ENCODE results near the gene WNT1.

Gene WNT1

GRCh38 chr12:48958049-48958388 lies 20.1 kb upstream of the WNT1 start:
- H3K27me3 ChIP-seq (ENCODE audit: insufficient read depth, low read length, poor library complexity, severe bottlenecking): no peaks in the 10 kb centered on the region
- H3K9me3 ChIP-seq (ENCODE audit: insufficient read depth, low read depth, low read length): no peaks in the 10 kb centered on the region
- no peaks in the 10 kb centered on the region for H3K9me2 ChIP-seq (replicated peaks; ENCODE audit: low read depth, low read length)
- no peak for TF ChIP-seq CTCF (conservative IDR thresholded peaks at IDR 0.05; ENCODE audit: low read length)
- TF ChIP-seq EZH2phosphoT487 (IDR thresholded peaks at IDR 0.05; ENCODE audit: borderline replicate concordance): no peak
- H3K4me3 ChIP-seq (ENCODE audit: low read length, poor library complexity, severe bottlenecking): peak overlapping the region; percentile 93
- H3K36me3 ChIP-seq (ENCODE audit: insufficient read depth, low read length): no peaks in the 10 kb centered on the region
- peak overlapping the region; percentile 87 for H2AFZ ChIP-seq (ENCODE audit: low read length)
- H3K4me1 ChIP-seq (ENCODE audit: insufficient read depth, low read length, poor library complexity, severe bottlenecking): peaks cover 30% of the 10 kb centered on the region
- H3K9ac ChIP-seq (ENCODE audit: low read depth, low read length, poor library complexity, severe bottlenecking): peak overlapping the region; percentile 93
- peaks cover 30% of the 10 kb centered on the region for H4K20me1 ChIP-seq (ENCODE audit: insufficient read depth, low read length, poor library complexity, severe bottlenecking)
- peak overlapping the region; percentile 91 for H3K4me2 ChIP-seq (ENCODE audit: low read depth, low read length, poor library complexity, severe bottlenecking)
- peaks cover 42% of the 10 kb centered on the region for H3K79me2 ChIP-seq (ENCODE audit: insufficient read depth, low read length)
- H3F3A ChIP-seq (ENCODE audit: low read depth): no peaks in the 10 kb centered on the region

- Histone ChIP-seq H3K9me2 (replicated peaks; ENCODE audit: low read depth, low read length) (no peaks in the 10 kb centered on the region), H3K27me3 (ENCODE audit: insufficient read depth, low read length, poor library complexity, severe bottlenecking) (no peaks in the 10 kb centered on the region), H3K9ac (ENCODE audit: low read depth, low read length, poor library complexity, severe bottlenecking) (no peak overlapping the region), H3K79me2 (ENCODE audit: insufficient read depth, low read length) (peaks cover 14% of the 10 kb centered on the region), H3K9me3 (ENCODE audit: insufficient read depth, low read depth, low read length) (no peaks in the 10 kb centered on the region), H3F3A (ENCODE audit: low read depth) (no peaks in the 10 kb centered on the region), H3K4me1 (ENCODE audit: insufficient read depth, low read length, poor library complexity, severe bottlenecking) (peaks cover 4% of the 10 kb centered on the region), H3K4me2 (ENCODE audit: low read depth, low read length, poor library complexity, severe bottlenecking) (no peak overlapping the region), H3K4me3 (ENCODE audit: low read length, poor library complexity, severe bottlenecking) (no peak overlapping the region), H2AFZ (ENCODE audit: low read length) (no peak overlapping the region), H4K20me1 (ENCODE audit: insufficient read depth, low read length, poor library complexity, severe bottlenecking) (peaks cover 4% of the 10 kb centered on the region), H3K36me3 (ENCODE audit: insufficient read depth, low read length) (no peaks in the 10 kb centered on the region)
- TF ChIP-seq EZH2phosphoT487 (IDR thresholded peaks at IDR 0.05; ENCODE audit: borderline replicate concordance): no peak
- TF ChIP-seq CTCF (conservative IDR thresholded peaks at IDR 0.05; ENCODE audit: low read length): no peak
Observed at GRCh38 chr12:48960834-48961233, 17.3 kb upstream of the WNT1 start.

- Histone ChIP-seq H3F3A (ENCODE audit: low read depth) (no peaks in the 10 kb centered on the region), H3K4me1 (ENCODE audit: insufficient read depth, low read length, poor library complexity, severe bottlenecking) (no peaks in the 10 kb centered on the region), H3K9me3 (ENCODE audit: insufficient read depth, low read depth, low read length) (no peaks in the 10 kb centered on the region), H3K9ac (ENCODE audit: low read depth, low read length, poor library complexity, severe bottlenecking) (no peak overlapping the region), H3K36me3 (ENCODE audit: insufficient read depth, low read length) (no peaks in the 10 kb centered on the region), H3K4me2 (ENCODE audit: low read depth, low read length, poor library complexity, severe bottlenecking) (no peak overlapping the region), H2AFZ (ENCODE audit: low read length) (no peak overlapping the region), H3K9me2 (replicated peaks; ENCODE audit: low read depth, low read length) (no peaks in the 10 kb centered on the region), H3K27me3 (ENCODE audit: insufficient read depth, low read length, poor library complexity, severe bottlenecking) (no peaks in the 10 kb centered on the region), H4K20me1 (ENCODE audit: insufficient read depth, low read length, poor library complexity, severe bottlenecking) (no peaks in the 10 kb centered on the region), H3K4me3 (ENCODE audit: low read length, poor library complexity, severe bottlenecking) (no peak overlapping the region), H3K79me2 (ENCODE audit: insufficient read depth, low read length) (peaks cover 9% of the 10 kb centered on the region)
- TF ChIP-seq CTCF (conservative IDR thresholded peaks at IDR 0.05; ENCODE audit: low read length) (no peak), EZH2phosphoT487 (IDR thresholded peaks at IDR 0.05; ENCODE audit: borderline replicate concordance) (no peak)
Observed at GRCh38 chr12:48961331-48961730, 16.8 kb upstream of the WNT1 start.

All from Loucy (cell line).